ENCODE results near the gene AVP.
"Not testable (repeated sequence)": the region's sequence is repeated elsewhere in the genome, so short reads cannot be mapped to it uniquely, and the experiment has no call there.

The AVP gene

GRCh38 chr20:3084283-3084985, at the start of gene AVP:
AVP (minus strand) TSS chr20:3084724; CDS start chr20:3084674, 50 bp downstream.
- no peak within 1 kb of the TSS for H3K27ac ChIP-seq
- TF ChIP-seq ZFX (IDR thresholded peaks at IDR 0.05) (no peak), CTCF (conservative IDR thresholded peaks at IDR 0.05) (no peak)

- no peak overlapping the region for H3K27ac ChIP-seq
- no peak for TF ChIP-seq ZFX (IDR thresholded peaks at IDR 0.05)
- no peak for TF ChIP-seq CTCF (conservative IDR thresholded peaks at IDR 0.05)
Observed at GRCh38 chr20:3134151-3134550, 49.6 kb upstream of the AVP start.

GRCh38 chr20:3133155-3133554, 48.6 kb upstream of the AVP start:
- no peak overlapping the region for H3K27ac ChIP-seq
- TF ChIP-seq ZFX (IDR thresholded peaks at IDR 0.05) (no peak), CTCF (conservative IDR thresholded peaks at IDR 0.05) (no peak)

GRCh38 chr20:3130051-3130600, 45.6 kb upstream of the AVP start:
- no peak for TF ChIP-seq CTCF (conservative IDR thresholded peaks at IDR 0.05)
- TF ChIP-seq ZFX (IDR thresholded peaks at IDR 0.05) = no peak
- H3K27ac ChIP-seq = no peak overlapping the region

- no peak overlapping the region for H3K27ac ChIP-seq
- TF ChIP-seq CTCF (conservative IDR thresholded peaks at IDR 0.05) (no peak), ZFX (IDR thresholded peaks at IDR 0.05) (no peak)
Observed at GRCh38 chr20:3129094-3129493, 44.6 kb upstream of the AVP start.

- H3K27ac ChIP-seq = no peak overlapping the region
- TF ChIP-seq ZFX (IDR thresholded peaks at IDR 0.05) = no peak
- TF ChIP-seq CTCF (conservative IDR thresholded peaks at IDR 0.05) = no peak
Observed at GRCh38 chr20:3128275-3128984, 43.9 kb upstream of the AVP start.

- no peak overlapping the region for H3K27ac ChIP-seq
- TF ChIP-seq ZFX (IDR thresholded peaks at IDR 0.05) (no peak), CTCF (conservative IDR thresholded peaks at IDR 0.05) (no peak)
Observed at GRCh38 chr20:3126527-3126859, 42.0 kb upstream of the AVP start.

GRCh38 chr20:3125776-3126526, 41.4 kb upstream of the AVP start:
- not testable (repeated sequence) for H3K27ac ChIP-seq

GRCh38 chr20:3124773-3125560, 40.4 kb upstream of the AVP start:
- not testable (repeated sequence) for H3K27ac ChIP-seq

- not testable (repeated sequence) for H3K27ac ChIP-seq
Observed at GRCh38 chr20:3124163-3124562, 39.6 kb upstream of the AVP start.
